Testis (tissue), 3 donors: Measurements from ENCODE around the gene FBN1. TPM values are rescaled to one million over a fixed set of nuclear protein-coding genes. Genes with fewer than 3 reads are reported as not detected.
A peak's percentile ranks its signal among the peaks of the same experiment; 100 is the strongest.

Experiments
- DNase-seq: peaks from one replicate; pipeline ENCODE4 v3.0.0-alpha.2; 2019
- H3K27ac ChIP-seq, 2 donors: fragments of 200-600 bp; sonication (generic); one replicate each; pipeline ENCODE4 v1.5.1; 2019
- H3K27me3 ChIP-seq: fragments of 200-600 bp; sonication (generic); one replicate; pipeline ENCODE4 v1.5.1; 2019
- H3K36me3 ChIP-seq: fragments of 200-600 bp; sonication (generic); one replicate; pipeline ENCODE4 v1.5.1; 2017; ENCODE audit warnings: low read depth; ENCODE audit errors: missing control alignments
- H3K4me1 ChIP-seq: fragments of 200-600 bp; sonication (generic); one replicate; pipeline ENCODE4 v1.5.1; 2019
- H3K4me3 ChIP-seq, 2 donors: fragments of 200-600 bp; sonication (generic); one replicate each; pipeline ENCODE4 v1.5.1; 2017 to 2019
- H3K9me3 ChIP-seq: fragments of 200-600 bp; sonication (generic); one replicate; pipeline ENCODE4 v1.5.1; 2017
- CTCF ChIP-seq, 3 experiments: fragments of 450-650 bp in 2 of 3; fragments of 200-600 bp in 1 of 3; sonication (generic) in 1 of 3; IDR thresholded peaks; one replicate each; pipeline ENCODE4 v1.5.1; 2016 to 2019; ENCODE audit warnings: antibody characterized with exemption in 3 of 3, mild to moderate bottlenecking in 2 of 3, moderate library complexity in 1 of 3
- POLR2A ChIP-seq: fragments of 450-650 bp; IDR thresholded peaks from one replicate; pipeline ENCODE4 v1.6.1; 2017; ENCODE audit warnings: antibody characterized with exemption, mild to moderate bottlenecking, moderate library complexity
- WGBS, 2 donors: methylation state at CpG; one replicate each; pipeline ENCODE4 v1.1.5; 2018; 5-methylcytosine and 5-hydroxymethylcytosine counted together
- intact Hi-C: fragments of 100-400 bp; cut with DNase I; formaldehyde crosslinking; loops from one replicate; pipeline ENCODE4 v1.15.1; 2023; ENCODE audit warnings: low total_unique reads
- polyA plus RNA-seq: library from polyadenylated mRNA; stranded (reverse); fragments of 350-450 nt; fragmentation: Illumina TruSeq; extraction: RNeasy Lipid Tissue Mini Kit (QIAGEN cat#74804); gene quantifications from one replicate; pipeline ENCODE4 v1.2.3, GENCODE V29; 2014; ENCODE audit warnings: low read depth, low replicate concordance; ENCODE audit not compliant: insufficient read depth
- total RNA-seq, 2 donors: library from RNA; depleted of rRNA; stranded (reverse); fragments of >200 nt; gene quantifications; one replicate each; pipeline ENCODE4 v1.2.3, GENCODE V29; 2016

Gene FBN1
- total and polyA plus RNA-seq, 3 donors from 2014 or later: 48.5 to 77.1 (median 68.7) TPM

GRCh38 chr15:48456134-48456533, 189.4 kb downstream of the FBN1 start:
- WGBS, 2 donors: 35 to 75% methylated on average over 1 of the region's 1 CpG
- H3K36me3 ChIP-seq: no peaks in the 10 kb centered on the region
- intact Hi-C loops: no loop called here
- no peak for TF ChIP-seq POLR2A
- TF ChIP-seq CTCF (IDR thresholded peaks at IDR 0.05): no peak
- no peaks in the 10 kb centered on the region for H3K9me3 ChIP-seq
- DNase-seq: no peak
- no peaks in the 10 kb centered on the region for H3K27me3 ChIP-seq
- no peak overlapping the region for H3K4me3 ChIP-seq
- no peak overlapping the region for H3K27ac ChIP-seq
- H3K4me1 ChIP-seq: no peaks in the 10 kb centered on the region

GRCh38 chr15:48451736-48452135, 193.8 kb downstream of the FBN1 start:
- TF ChIP-seq POLR2A (no peak), CTCF (IDR thresholded peaks at IDR 0.05) (no peak)
- peak overlapping the region in 1 of 2 donors; percentile 26 for H3K27ac ChIP-seq
- intact Hi-C loops: no loop called here
- no peaks in the 10 kb centered on the region for H3K36me3 ChIP-seq
- WGBS, 2 donors: 61 to 68% methylated on average over 3 of the region's 3 CpGs
- H3K4me1 ChIP-seq: no peaks in the 10 kb centered on the region
- no peak for DNase-seq
- H3K4me3 ChIP-seq: no peak overlapping the region
- no peaks in the 10 kb centered on the region for H3K27me3 ChIP-seq
- H3K9me3 ChIP-seq: no peaks in the 10 kb centered on the region

- Histone ChIP-seq H3K36me3 (no peaks in the 10 kb centered on the region), H3K9me3 (no peaks in the 10 kb centered on the region), H3K27me3 (no peaks in the 10 kb centered on the region), H3K27ac (no peak overlapping the region), H3K4me1 (no peaks in the 10 kb centered on the region), H3K4me3 (no peak overlapping the region)
- intact Hi-C loops: no loop called here
- no peak for DNase-seq
- 56 to 63% methylated on average over 3 of the region's 3 CpGs for whole genome bisulfite sequencing, 2 donors
- TF ChIP-seq CTCF (IDR thresholded peaks at IDR 0.05): no peak
- TF ChIP-seq POLR2A: no peak
Observed at GRCh38 chr15:48451241-48451640, 194.3 kb downstream of the FBN1 start.

GRCh38 chr15:48449734-48450133, 195.8 kb downstream of the FBN1 start:
- Histone ChIP-seq H3K27me3 (no peaks in the 10 kb centered on the region), H3K27ac (no peak overlapping the region), H3K9me3 (no peaks in the 10 kb centered on the region), H3K4me3 (no peak overlapping the region), H3K4me1 (no peaks in the 10 kb centered on the region), H3K36me3 (no peaks in the 10 kb centered on the region)
- 93 to 97% methylated on average over 3 of the region's 3 CpGs for WGBS, 2 donors
- TF ChIP-seq CTCF (IDR thresholded peaks at IDR 0.05) (no peak), POLR2A (no peak)
- intact Hi-C loops: no loop called here
- DNase-seq: no peak

GRCh38 chr15:48447657-48448056, 197.9 kb downstream of the FBN1 start:
- H3K4me3 ChIP-seq: no peak overlapping the region
- 96 to 100% methylated on average over 1 of the region's 1 CpG for WGBS, 2 donors
- no peak for DNase-seq
- H3K4me1 ChIP-seq: no peaks in the 10 kb centered on the region
- intact Hi-C loops: no loop called here
- H3K27me3 ChIP-seq: no peaks in the 10 kb centered on the region
- no peak overlapping the region for H3K27ac ChIP-seq
- TF ChIP-seq POLR2A (no peak), CTCF (IDR thresholded peaks at IDR 0.05) (no peak)
- no peaks in the 10 kb centered on the region for H3K36me3 ChIP-seq
- no peaks in the 10 kb centered on the region for H3K9me3 ChIP-seq
